ENCODE results near the gene TMEM245.

Gene TMEM245

GRCh38 chr9:109119439-109120203 lies at the start of gene TMEM245:
Gene TMEM245, minus strand, starts transcription at chr9:109119947. Its CDS starts 34 bp downstream, at chr9:109119913.
- DNase-seq (ENCODE audit: low read depth): peak; percentile 100

GRCh38 chr9:109168170-109168569 lies 48.4 kb upstream of the TMEM245 start:
- DNase-seq (ENCODE audit: low read depth): no peak

GRCh38 chr9:109167716-109168115 lies 48.0 kb upstream of the TMEM245 start:
- DNase-seq (ENCODE audit: low read depth): no peak

DNA sequence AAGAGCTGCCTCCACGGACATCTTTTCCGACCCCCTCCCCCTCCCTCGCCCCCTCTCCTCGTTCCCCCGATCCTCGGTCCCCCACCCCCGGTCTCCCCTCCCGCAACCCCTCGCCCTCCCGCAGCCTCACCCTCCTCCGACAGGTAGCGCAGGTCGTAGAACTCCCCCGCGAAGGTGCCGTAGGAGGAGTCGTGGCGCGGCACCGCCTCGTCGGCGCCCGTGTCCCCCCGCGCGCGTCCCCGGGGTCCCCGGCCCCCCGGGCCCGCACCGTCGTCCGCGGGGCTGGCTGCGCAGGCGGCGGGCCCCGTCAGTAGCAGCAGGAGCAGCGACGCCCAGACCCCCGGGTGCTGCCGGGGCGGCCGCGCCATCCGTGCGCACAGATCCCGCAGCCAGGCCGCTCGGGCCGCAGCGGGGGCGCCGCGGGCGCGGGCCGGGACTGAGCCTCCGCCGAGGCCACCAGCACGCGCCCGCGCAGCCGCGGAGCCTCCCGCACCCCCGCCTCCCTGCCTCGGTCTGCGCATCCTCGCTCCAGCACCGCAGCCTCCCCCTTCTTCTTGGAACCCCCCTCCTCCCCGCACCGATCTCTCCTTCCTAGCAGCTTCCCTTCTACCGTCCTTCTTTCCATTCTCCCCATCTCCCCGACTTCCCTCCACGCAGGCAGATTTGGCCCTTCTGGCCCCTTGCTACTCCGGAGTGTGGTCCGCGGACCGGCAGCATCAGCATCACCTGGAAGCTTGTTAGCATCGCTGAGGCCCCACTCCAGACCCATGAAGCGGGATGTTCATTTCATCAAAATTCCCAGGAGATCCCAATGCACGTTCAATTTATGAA lies 47.2 kb upstream of the TMEM245 start, which contains the start of gene FRRS1L:
TSS of gene FRRS1L (minus strand) at position 479 of the 831 bp plus-strand sequence. CDS start at position 368, 111 bp downstream.
- DNase-seq (ENCODE audit: low read depth): peak; percentile 5

- DNase-seq (ENCODE audit: low read depth): no peak
Measured at GRCh38 chr9:109166171-109166770, 46.5 kb upstream of the TMEM245 start.

GRCh38 chr9:109164042-109164441 lies 44.3 kb upstream of the TMEM245 start:
- DNase-seq (ENCODE audit: low read depth): no peak

DNA sequence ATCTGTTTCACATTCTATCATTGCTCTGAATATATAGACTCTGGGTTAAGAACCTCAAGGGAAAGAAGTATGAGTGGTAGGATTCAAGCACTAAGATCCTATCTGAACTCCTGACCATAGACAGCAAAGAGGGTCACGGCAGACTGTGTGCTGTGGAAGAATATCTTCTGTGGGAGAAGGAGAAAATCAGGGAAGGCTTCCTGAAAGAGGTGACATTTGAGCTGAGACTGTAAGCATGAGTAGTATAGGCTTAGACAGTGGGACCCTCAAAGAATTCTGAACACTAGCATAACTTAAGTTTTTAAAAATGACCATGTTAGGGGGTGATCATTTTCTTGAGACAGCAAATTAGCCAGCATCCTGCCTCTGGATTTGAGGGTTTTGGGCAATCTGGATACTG lies 43.4 kb upstream of the TMEM245 start:
- DNase-seq (ENCODE audit: low read depth): no peak

- DNase-seq (ENCODE audit: low read depth): no peak
Measured at GRCh38 chr9:109162677-109163076, 42.9 kb upstream of the TMEM245 start.

GRCh38 chr9:109161471-109161870 lies 41.7 kb upstream of the TMEM245 start:
- DNase-seq (ENCODE audit: low read depth): no peak

DNA sequence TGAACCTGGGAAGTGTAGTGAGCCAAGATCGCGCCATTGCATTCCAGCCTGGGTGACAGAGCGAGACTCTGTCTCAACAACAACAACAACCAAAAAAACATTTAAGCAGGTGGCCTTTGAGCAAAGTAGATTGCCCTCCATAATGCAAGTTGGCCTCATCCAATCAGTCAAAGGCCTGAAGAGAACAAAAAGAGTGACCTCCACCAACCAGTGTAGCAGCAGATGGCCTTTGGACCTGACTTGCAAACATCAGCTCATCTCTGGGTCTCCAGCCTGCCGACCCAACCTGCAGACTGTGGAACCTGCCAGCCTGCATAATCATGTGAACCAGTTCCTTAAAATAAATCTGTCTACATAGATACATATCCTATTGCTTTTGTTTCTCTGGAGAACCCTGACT lies 39.8 kb upstream of the TMEM245 start:
- no peak for DNase-seq (ENCODE audit: low read depth)

DNA sequence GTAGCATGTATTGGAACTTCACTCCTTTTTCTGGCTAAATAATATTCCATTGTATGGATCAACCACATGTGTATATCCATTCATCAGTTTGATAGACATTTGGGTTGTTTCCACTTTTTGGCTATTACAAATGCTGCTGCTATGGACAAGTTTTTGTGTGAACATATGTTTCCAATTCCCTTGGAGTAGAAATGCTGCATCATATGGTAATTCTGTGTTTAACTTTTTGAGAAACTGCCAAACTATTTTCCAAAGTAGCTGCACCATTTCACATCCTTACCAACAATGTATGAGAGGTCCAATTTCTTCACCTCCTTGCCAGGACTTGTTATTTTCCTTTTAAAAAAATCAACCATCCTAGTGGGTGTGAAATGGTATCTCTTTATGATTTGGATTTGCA lies 38.9 kb upstream of the TMEM245 start:
- DNase-seq (ENCODE audit: low read depth): no peak

GRCh38 chr9:109156708-109157107 lies 37.0 kb upstream of the TMEM245 start:
- no peak for DNase-seq (ENCODE audit: low read depth)

- DNase-seq (ENCODE audit: low read depth): no peak
Measured at GRCh38 chr9:109150925-109151545, 31.3 kb upstream of the TMEM245 start.

- no peak for DNase-seq (ENCODE audit: low read depth)
Measured at GRCh38 chr9:109149722-109150121, 30.0 kb upstream of the TMEM245 start.

- DNase-seq (ENCODE audit: low read depth): no peak
Measured at GRCh38 chr9:109149089-109149488, 29.3 kb upstream of the TMEM245 start.

DNA sequence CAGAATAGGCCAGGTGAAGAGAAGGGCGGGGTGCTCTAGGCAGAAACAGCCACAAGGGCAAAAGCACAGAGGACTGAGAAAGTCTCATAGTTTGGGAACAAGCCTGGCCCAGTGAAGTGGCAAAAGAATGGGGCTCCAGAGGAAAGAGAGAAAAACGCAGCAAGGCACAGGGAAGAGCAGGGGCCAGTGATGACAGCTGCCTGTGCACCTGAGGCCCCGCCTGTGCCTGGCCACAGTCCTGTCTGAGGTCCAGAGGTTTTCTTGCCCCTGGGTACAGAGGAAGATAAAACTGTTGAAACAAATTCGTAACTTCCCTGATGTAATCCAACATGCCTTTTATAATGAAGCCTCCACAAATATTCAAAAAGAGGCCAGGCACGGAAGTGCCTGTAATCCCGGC lies 25.3 kb upstream of the TMEM245 start:
- no peak for DNase-seq (ENCODE audit: low read depth)

DNA sequence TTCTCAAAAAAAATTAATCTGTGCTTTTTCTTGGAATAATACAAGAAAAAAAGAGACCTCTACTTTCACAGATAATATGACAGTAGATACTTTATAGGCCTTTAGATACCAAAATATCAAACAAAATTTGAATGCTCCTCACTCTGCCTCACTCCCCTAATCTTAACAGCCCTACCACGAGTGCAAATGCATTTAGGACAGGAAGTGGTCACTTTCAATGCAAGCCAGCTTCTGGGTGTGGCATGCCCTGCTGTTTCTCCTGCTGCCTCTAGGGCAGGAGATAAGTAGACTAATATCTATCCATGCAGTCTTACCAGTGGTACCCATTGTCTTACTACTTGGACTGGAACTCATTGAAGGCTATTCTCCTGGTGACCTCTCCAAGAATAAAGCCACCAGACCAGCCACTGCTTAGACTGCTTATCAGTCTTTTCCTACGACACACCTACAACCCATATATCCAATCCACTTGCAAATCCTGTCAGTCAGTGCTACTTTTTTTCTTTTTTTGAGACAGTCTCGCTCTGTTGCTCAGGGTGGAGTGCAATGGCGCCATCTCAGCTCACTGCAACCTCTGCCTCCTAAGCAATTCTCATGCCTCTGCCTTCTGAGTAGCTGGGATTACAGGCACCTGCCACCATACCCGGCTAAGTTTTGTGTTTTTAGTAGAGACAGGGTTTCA lies 24.3 kb upstream of the TMEM245 start:
- peak; percentile 42 for DNase-seq (ENCODE audit: low read depth)

DNA sequence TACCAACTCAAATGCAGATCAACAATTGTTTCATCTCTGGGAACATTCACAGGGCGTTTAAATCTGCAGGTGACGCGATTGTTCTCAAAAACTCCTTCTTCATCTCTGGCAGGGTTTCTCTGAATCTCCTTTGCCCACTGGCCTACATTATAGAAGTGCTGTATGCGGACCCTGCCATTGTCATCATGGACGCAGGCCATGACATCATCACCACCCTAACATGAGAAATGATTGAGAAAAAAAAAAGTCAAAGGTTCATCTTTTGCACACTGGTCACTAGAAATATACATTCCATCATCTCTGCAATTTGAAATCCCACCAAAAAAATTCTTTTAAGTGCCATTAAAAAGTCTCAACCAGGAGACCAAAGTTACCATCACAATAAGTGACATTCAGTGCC lies 21.6 kb upstream of the TMEM245 start:
- no peak for DNase-seq (ENCODE audit: low read depth)

GRCh38 chr9:109139851-109140250 lies 20.1 kb upstream of the TMEM245 start:
- DNase-seq (ENCODE audit: low read depth): no peak

GRCh38 chr9:109138421-109138820 lies 18.7 kb upstream of the TMEM245 start:
- DNase-seq (ENCODE audit: low read depth): no peak

DNA sequence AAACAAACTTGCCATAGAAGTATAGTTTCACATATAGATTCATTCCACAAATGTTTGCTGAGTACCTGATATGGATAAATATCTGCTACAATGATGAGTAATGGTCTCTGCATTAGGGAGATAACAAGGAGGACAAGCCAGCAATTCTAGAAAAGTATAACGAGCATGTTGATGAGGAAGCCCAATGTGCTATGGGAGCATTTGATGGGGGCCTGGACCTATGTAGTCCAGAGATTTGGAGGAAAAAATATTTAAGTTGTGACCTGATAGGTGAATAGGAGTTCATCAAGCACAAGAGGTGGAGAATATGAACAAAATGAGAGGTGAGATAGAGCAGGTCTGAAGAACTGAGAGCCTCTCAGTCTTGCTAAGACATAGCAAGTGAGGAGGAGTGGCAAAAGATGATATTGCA lies 14.4 kb upstream of the TMEM245 start:
- no peak for DNase-seq (ENCODE audit: low read depth)

DNA sequence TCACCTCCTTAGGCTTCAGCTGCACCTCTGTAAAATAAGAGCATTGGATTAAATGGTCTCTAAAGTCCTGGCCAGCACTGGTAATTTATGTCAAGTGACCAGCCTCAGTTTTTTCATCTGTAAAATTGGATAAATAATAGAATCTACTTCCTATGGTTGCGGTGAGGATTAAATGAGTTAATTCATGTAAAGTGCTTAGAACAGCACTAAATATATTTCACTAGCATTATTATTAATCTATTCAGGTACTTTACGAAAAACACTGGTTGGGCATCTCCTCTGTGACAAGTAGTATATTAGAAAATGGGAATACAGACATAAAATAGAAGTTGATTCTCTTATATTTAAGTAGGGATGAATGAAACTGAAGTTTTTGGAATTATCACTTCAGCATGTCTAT lies 13.8 kb upstream of the TMEM245 start:
- no peak for DNase-seq (ENCODE audit: low read depth)
